Choroid plexus epithelial cell (primary cell): Measurements from ENCODE around the gene USP9Y.
A peak's percentile ranks its signal among the peaks of the same experiment; 100 is the strongest.

Source experiments
- DNase-seq: peaks from one replicate; pipeline ENCODE4 v3.0.0-alpha.2; 2010; ENCODE audit warnings: low read depth
- H3K4me3 ChIP-seq: 2 replicates; pipeline ENCODE4 v1.5.1; 2011; ENCODE audit warnings: low read depth, mild to moderate bottlenecking, control low read depth, low read length, moderate library complexity
- TF ChIP-seq, protein P1 (sequence below): conservative IDR thresholded peaks from 2 replicates; pipeline ENCODE4 v1.5.1; 2011; ENCODE audit warnings: low read depth, mild to moderate bottlenecking, control low read depth, inconsistent platforms, low read length, moderate library complexity

USP9Y gene

DNA sequence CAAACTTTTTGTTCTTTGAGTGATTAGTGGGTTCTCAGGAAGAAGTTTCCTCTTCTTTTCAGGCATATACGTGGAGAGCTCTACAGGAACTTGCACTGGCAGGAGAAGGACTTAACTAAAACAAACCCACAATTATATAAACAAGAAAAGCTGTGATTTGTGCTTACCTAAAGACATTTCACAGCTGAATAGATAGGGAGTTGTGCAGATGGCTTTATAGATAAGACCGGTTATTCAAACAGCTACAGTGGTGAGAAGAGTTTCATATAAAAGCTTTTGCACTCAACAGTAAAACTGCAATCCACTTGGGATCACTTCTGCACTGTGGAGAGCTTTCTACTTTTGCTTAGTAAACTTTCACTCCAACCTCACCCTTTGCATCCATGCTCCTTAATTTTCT lies 197.6 kb downstream of the USP9Y start:
- no peak for DNase-seq

DNA sequence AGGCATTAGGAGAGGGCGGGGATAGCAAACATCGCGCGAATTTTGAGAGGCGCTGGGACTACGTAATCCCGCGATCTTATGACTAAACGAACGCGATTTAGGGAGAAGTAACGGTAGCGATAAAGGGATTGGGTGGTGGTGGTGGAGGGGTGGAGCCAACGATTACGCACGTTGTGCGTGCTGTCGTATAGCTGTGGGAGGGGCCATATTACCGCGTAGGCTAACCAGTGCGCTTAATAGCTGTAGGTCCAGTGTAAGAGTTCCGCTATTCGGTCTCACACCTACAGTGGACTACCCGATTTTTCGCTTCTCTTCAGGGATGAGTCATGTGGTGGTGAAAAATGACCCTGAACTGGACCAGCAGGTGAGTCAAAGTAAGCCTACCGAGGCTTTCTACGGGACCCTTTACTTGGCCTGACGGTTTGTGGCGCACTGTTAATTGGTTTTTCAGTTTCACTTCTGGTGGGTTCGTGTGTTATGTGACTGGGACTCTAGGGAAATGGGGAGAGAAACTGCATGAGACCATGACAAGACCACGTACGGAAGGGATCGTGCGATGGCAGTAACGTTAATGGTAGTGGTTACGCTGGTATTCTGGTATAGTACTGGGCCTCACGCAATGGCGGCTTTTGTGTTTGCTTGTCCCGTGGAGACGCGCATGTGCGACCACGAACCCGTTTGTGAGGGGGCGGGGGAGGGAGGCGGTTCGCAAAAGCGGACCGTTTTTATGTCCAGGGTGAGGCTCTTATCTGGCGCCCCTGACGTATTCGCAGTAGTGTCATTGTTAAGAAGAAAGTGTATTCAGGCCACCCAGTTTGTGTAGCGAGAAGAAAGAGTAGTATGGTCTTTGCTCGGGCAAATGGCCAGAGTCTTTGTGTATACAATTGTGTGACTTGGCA lies 203.8 kb downstream of the USP9Y start, which contains the start of gene DDX3Y:
TSS of gene DDX3Y (plus strand) at position 251 of the 899 bp plus-strand sequence. CDS start at position 320, 69 bp downstream.
- H3K4me3 ChIP-seq: peak within 1 kb of the TSS; percentile 83
- TF ChIP-seq, protein P1, sequence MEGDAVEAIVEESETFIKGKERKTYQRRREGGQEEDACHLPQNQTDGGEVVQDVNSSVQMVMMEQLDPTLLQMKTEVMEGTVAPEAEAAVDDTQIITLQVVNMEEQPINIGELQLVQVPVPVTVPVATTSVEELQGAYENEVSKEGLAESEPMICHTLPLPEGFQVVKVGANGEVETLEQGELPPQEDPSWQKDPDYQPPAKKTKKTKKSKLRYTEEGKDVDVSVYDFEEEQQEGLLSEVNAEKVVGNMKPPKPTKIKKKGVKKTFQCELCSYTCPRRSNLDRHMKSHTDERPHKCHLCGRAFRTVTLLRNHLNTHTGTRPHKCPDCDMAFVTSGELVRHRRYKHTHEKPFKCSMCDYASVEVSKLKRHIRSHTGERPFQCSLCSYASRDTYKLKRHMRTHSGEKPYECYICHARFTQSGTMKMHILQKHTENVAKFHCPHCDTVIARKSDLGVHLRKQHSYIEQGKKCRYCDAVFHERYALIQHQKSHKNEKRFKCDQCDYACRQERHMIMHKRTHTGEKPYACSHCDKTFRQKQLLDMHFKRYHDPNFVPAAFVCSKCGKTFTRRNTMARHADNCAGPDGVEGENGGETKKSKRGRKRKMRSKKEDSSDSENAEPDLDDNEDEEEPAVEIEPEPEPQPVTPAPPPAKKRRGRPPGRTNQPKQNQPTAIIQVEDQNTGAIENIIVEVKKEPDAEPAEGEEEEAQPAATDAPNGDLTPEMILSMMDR: no peak
- peak; percentile 98 for DNase-seq

More for the DNA sequence above, 197.6 kb downstream of the USP9Y start:
- TF ChIP-seq, protein P1: no peak
- no peak overlapping the region for H3K4me3 ChIP-seq

DNA sequence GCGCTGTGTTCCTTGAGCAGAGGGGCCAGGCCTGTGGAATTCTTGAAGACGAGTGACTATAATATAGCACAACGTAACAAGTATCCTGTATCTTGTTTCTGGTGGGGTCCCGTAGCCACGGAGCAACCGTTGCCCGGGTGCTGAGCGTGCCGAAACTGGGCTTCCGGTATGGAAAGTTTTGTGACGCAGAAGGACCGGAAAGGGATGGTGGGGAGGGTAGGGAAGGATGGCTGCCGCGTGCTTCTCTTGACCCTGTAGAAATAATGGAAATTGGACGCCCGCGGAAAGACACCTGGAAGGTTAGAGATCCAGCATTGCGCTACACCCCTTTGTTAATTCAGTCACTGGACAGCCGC lies 204.5 kb downstream of the USP9Y start:
- H3K4me3 ChIP-seq: peak overlapping the region; percentile 83
- peak; percentile 76 for DNase-seq
- TF ChIP-seq, protein P1: no peak

DNA sequence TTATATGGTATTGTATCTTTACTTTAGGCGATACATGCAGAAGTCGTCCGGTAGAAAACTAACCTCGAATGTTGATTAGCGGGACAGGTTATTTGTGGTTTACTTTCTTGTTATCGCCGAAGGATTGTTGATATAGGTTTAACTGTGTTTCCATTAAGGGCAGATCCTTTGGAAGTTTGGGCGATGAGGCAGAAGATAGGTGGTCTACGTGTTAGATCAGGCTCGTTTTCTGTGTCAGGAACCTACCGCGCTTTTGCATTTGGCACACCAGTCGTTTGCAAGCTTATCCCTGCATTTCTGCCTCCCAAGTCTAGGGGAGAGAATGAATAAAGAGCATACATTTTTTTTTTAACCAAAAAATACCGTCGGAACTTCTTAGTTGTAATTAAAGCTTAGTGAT lies 204.9 kb downstream of the USP9Y start:
- H3K4me3 ChIP-seq: peak overlapping the region; percentile 83
- TF ChIP-seq, protein P1: no peak
- peak; percentile 10 for DNase-seq
